AG09319 (cell line): Measurements from ENCODE around the gene IMPACT.

ENCODE experiments used
- DNase-seq: peaks from one replicate; pipeline ENCODE4 v3.0.0-alpha.2; 2010; ENCODE audit warnings: low read depth; ENCODE audit errors: extremely low read depth
- CTCF ChIP-seq: IDR thresholded peaks from 2 replicates; pipeline ENCODE4 v1.5.1; 2011; ENCODE audit warnings: low read depth, mild to moderate bottlenecking, inconsistent platforms, low read length, moderate library complexity

IMPACT gene

GRCh38 chr18:24460388-24460787 is 33.9 kb downstream of the IMPACT start, which contains the start of gene HRH4:
TSS of gene HRH4 (plus strand) at chr18:24460637. CDS start at chr18:24460729, 92 bp downstream.
- TF ChIP-seq CTCF = no peak
- DNase-seq = no peak

GRCh38 chr18:24461996-24462395 is 35.5 kb downstream of the IMPACT start:
- no peak for TF ChIP-seq CTCF
- no peak for DNase-seq

- no peak for TF ChIP-seq CTCF
- DNase-seq = no peak
These were observed 36.6 kb downstream of the IMPACT start for GRCh38 chr18:24462838-24463775.

GRCh38 chr18:24465486-24465885 is 39.0 kb downstream of the IMPACT start:
- TF ChIP-seq CTCF = no peak
- no peak for DNase-seq

GRCh38 chr18:24466771-24467170 is 40.3 kb downstream of the IMPACT start:
- DNase-seq = no peak

GRCh38 chr18:24470022-24470618 is 43.6 kb downstream of the IMPACT start:
- no peak for DNase-seq
- no peak for TF ChIP-seq CTCF

More at GRCh38 chr18:24466771-24467170, 40.3 kb downstream of the IMPACT start:
- no peak for TF ChIP-seq CTCF

GRCh38 chr18:24470805-24471204 is 44.3 kb downstream of the IMPACT start:
- TF ChIP-seq CTCF = no peak

More at GRCh38 chr18:24470805-24471204, 44.3 kb downstream of the IMPACT start:
- no peak for DNase-seq
